IPS-20b (cell line): ENCODE results near the gene RPL6.
"Not testable (repeated sequence)": the region's sequence is repeated elsewhere in the genome, so short reads cannot be mapped to it uniquely, and the experiment has no call there.

Source experiments
- H3K27ac ChIP-seq: one replicate; pipeline ENCODE4 v1.5.1; 2013; ENCODE audit warnings: low read length
- H3K27me3 ChIP-seq: 2 replicates; pipeline ENCODE4 v1.6.1; 2013; ENCODE audit warnings: mild to moderate bottlenecking, low read length, inconsistent platforms; ENCODE audit not compliant: insufficient read depth
- H3K36me3 ChIP-seq: 2 replicates; pipeline ENCODE4 v1.6.1; 2013; ENCODE audit warnings: low read depth, mild to moderate bottlenecking, inconsistent platforms, low read length, moderate library complexity; ENCODE audit not compliant: insufficient read depth
- H3K4me1 ChIP-seq: 2 replicates; pipeline ENCODE4 v1.6.1; 2013; ENCODE audit warnings: mild to moderate bottlenecking, control low read depth, inconsistent platforms, low read length, moderate library complexity; ENCODE audit not compliant: insufficient read depth
- H3K4me3 ChIP-seq: 2 replicates; pipeline ENCODE4 v1.5.1; 2013; ENCODE audit warnings: mild to moderate bottlenecking, low read length, inconsistent platforms
- H3K9ac ChIP-seq: 2 replicates; pipeline ENCODE4 v1.6.1; 2013; ENCODE audit warnings: low read depth, mild to moderate bottlenecking, inconsistent platforms, low read length, moderate library complexity
- H3K9me3 ChIP-seq: 2 replicates; pipeline ENCODE4 v1.6.1; 2013; ENCODE audit warnings: mild to moderate bottlenecking, low read depth, low read length, inconsistent platforms; ENCODE audit not compliant: insufficient read depth

RPL6 gene

GRCh38 chr12:112409064-112409905, at the start of gene RPL6:
Gene RPL6 (minus strand): TSS chr12:112409605. CDS start chr12:112408656, 949 bp downstream.
- peak within 1 kb of the TSS; percentile 97 for H3K27ac ChIP-seq
- peak within 1 kb of the TSS; percentile 98 for H3K4me3 ChIP-seq
- H3K4me1 ChIP-seq = peaks cover 5% of the 10 kb centered on the region

GRCh38 chr12:112458751-112459150, 49.3 kb upstream of the RPL6 start:
- no peak overlapping the region for H3K9ac ChIP-seq
- no peak overlapping the region for H3K27ac ChIP-seq
- H3K4me3 ChIP-seq = no peak overlapping the region
- no peaks in the 10 kb centered on the region for H3K9me3 ChIP-seq
- peaks cover 59% of the 10 kb centered on the region for H3K36me3 ChIP-seq
- no peaks in the 10 kb centered on the region for H3K27me3 ChIP-seq
- H3K4me1 ChIP-seq = no peaks in the 10 kb centered on the region

More at GRCh38 chr12:112409064-112409905, at the start of gene RPL6:
- Histone ChIP-seq H3K27me3 (no peaks in the 10 kb centered on the region), H3K9ac (peak within 1 kb of the TSS; percentile 99), H3K9me3 (no peaks in the 10 kb centered on the region), H3K36me3 (peaks cover 47% of the 10 kb centered on the region)

- peaks cover 63% of the 10 kb centered on the region for H3K36me3 ChIP-seq
- H3K9ac ChIP-seq = no peak overlapping the region
Measured at GRCh38 chr12:112458330-112458729, 48.9 kb upstream of the RPL6 start.

GRCh38 chr12:112457142-112457541, 47.7 kb upstream of the RPL6 start:
- H3K4me1 ChIP-seq, H3K9ac ChIP-seq, H3K27me3 ChIP-seq, H3K4me3 ChIP-seq, H3K9me3 ChIP-seq, H3K27ac ChIP-seq: not testable (repeated sequence)
- peaks cover 74% of the 10 kb centered on the region for H3K36me3 ChIP-seq

More at GRCh38 chr12:112458330-112458729, 48.9 kb upstream of the RPL6 start:
- H3K9me3 ChIP-seq = no peaks in the 10 kb centered on the region
- H3K27ac ChIP-seq = no peak overlapping the region
- H3K27me3 ChIP-seq = no peaks in the 10 kb centered on the region
- H3K4me1 ChIP-seq = no peaks in the 10 kb centered on the region
- H3K4me3 ChIP-seq = no peak overlapping the region

GRCh38 chr12:112456029-112456428, 46.6 kb upstream of the RPL6 start:
- no peak overlapping the region for H3K9ac ChIP-seq
- no peak overlapping the region for H3K4me3 ChIP-seq
- no peaks in the 10 kb centered on the region for H3K27me3 ChIP-seq
- peaks cover 78% of the 10 kb centered on the region for H3K36me3 ChIP-seq
- H3K9me3 ChIP-seq = no peaks in the 10 kb centered on the region
- no peak overlapping the region for H3K27ac ChIP-seq
- no peaks in the 10 kb centered on the region for H3K4me1 ChIP-seq

- H3K36me3 ChIP-seq = peaks cover 80% of the 10 kb centered on the region
- no peaks in the 10 kb centered on the region for H3K4me1 ChIP-seq
- no peak overlapping the region for H3K4me3 ChIP-seq
- no peak overlapping the region for H3K27ac ChIP-seq
- no peak overlapping the region for H3K9ac ChIP-seq
- no peaks in the 10 kb centered on the region for H3K27me3 ChIP-seq
- no peaks in the 10 kb centered on the region for H3K9me3 ChIP-seq
Measured at GRCh38 chr12:112450725-112451124, 41.3 kb upstream of the RPL6 start.

- H3K4me3 ChIP-seq, H3K27ac ChIP-seq, H3K9me3 ChIP-seq, H3K27me3 ChIP-seq, H3K9ac ChIP-seq, H3K4me1 ChIP-seq: not testable (repeated sequence)
- H3K36me3 ChIP-seq = peaks cover 55% of the 10 kb centered on the region
Measured at GRCh38 chr12:112448165-112448564, 38.8 kb upstream of the RPL6 start.

- H3K36me3 ChIP-seq = peaks cover 46% of the 10 kb centered on the region
- H3K9me3 ChIP-seq = no peaks in the 10 kb centered on the region
- H3K27ac ChIP-seq = no peak overlapping the region
- H3K4me3 ChIP-seq = no peak overlapping the region
- no peaks in the 10 kb centered on the region for H3K27me3 ChIP-seq
- no peak overlapping the region for H3K9ac ChIP-seq
- H3K4me1 ChIP-seq = no peaks in the 10 kb centered on the region
Measured at GRCh38 chr12:112447106-112447505, 37.7 kb upstream of the RPL6 start.

GRCh38 chr12:112446008-112446725, 36.8 kb upstream of the RPL6 start:
- Histone ChIP-seq H3K9ac (no peak overlapping the region), H3K4me1 (no peaks in the 10 kb centered on the region), H3K27ac (no peak overlapping the region), H3K9me3 (no peaks in the 10 kb centered on the region), H3K4me3 (no peak overlapping the region), H3K27me3 (no peaks in the 10 kb centered on the region), H3K36me3 (peaks cover 41% of the 10 kb centered on the region)

GRCh38 chr12:112443916-112444315, 34.5 kb upstream of the RPL6 start:
- H3K36me3 ChIP-seq = peaks cover 20% of the 10 kb centered on the region; the same call in 1 of the 2 replicates
- no peaks in the 10 kb centered on the region for H3K4me1 ChIP-seq
- no peaks in the 10 kb centered on the region for H3K27me3 ChIP-seq
- no peak overlapping the region for H3K9ac ChIP-seq
- no peak overlapping the region for H3K4me3 ChIP-seq
- H3K27ac ChIP-seq = no peak overlapping the region
- no peaks in the 10 kb centered on the region for H3K9me3 ChIP-seq

- not testable (repeated sequence) for H3K36me3 ChIP-seq, H3K9me3 ChIP-seq, H3K9ac ChIP-seq, H3K27me3 ChIP-seq, H3K27ac ChIP-seq, H3K4me1 ChIP-seq, H3K4me3 ChIP-seq
Measured at GRCh38 chr12:112440653-112441052, 31.2 kb upstream of the RPL6 start.

GRCh38 chr12:112439769-112440168, 30.4 kb upstream of the RPL6 start:
- no peaks in the 10 kb centered on the region for H3K27me3 ChIP-seq
- no peaks in the 10 kb centered on the region for H3K36me3 ChIP-seq

More at GRCh38 chr12:112439769-112440168, 30.4 kb upstream of the RPL6 start:
- Histone ChIP-seq H3K9me3 (no peaks in the 10 kb centered on the region), H3K9ac (no peak overlapping the region), H3K27ac (no peak overlapping the region), H3K4me1 (no peaks in the 10 kb centered on the region), H3K4me3 (no peak overlapping the region)
